IMR-90 (cell line): Measurements from ENCODE around the gene CENPN.

Experiments used
- ELK1 ChIP-seq: fragments of 150-350 bp; IDR thresholded peaks from 2 replicates; pipeline ENCODE4 v1.6.1; 2016; ENCODE audit warnings: low read depth, mild to moderate bottlenecking, low read length, moderate library complexity, borderline replicate concordance
- POLR2A ChIP-seq: IDR thresholded peaks from 2 replicates; pipeline ENCODE4 v1.6.1; 2012; ENCODE audit warnings: mild to moderate bottlenecking, low read depth, low read length
- RCOR1 ChIP-seq: IDR thresholded peaks from 2 replicates; pipeline ENCODE4 v1.6.1; 2012; ENCODE audit warnings: mild to moderate bottlenecking, low read length, improper control_type of control experiment; ENCODE audit not compliant: insufficient replicate concordance
- TF ChIP-seq, protein P1 (sequence below): conservative IDR thresholded peaks from 2 replicates; pipeline ENCODE4 v1.5.1; 2012; ENCODE audit warnings: mild to moderate bottlenecking, low read depth, low read length, improper control_type of control experiment
- TF ChIP-seq, protein P2 (sequence below): fragments of 150-350 bp; IDR thresholded peaks from 2 replicates; pipeline ENCODE4 v1.6.1; 2017; ENCODE audit warnings: mild to moderate bottlenecking, antibody characterized with exemption, low read length, low read depth

DNA sequence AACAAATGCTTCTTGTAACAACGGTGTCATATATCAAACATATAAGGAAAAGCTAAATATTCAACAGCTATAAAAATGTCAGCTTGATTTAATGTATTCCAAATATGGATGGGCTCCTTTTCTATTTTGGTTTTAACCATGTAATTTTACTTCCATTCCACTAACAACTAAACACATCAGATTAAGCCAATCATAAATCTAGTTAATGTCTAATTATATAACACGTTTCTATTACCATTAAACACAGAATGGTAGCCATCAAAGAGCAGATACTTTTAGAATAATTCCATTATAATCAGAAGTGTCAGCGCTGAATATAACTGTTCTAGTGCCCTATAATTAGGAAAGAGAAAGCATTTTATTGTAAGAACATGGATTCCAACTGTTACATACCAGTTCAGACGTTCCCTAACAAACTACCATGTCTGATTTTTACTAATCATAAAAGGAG lies 10.3 kb upstream of the CENPN start:
- TF ChIP-seq, protein P1, sequence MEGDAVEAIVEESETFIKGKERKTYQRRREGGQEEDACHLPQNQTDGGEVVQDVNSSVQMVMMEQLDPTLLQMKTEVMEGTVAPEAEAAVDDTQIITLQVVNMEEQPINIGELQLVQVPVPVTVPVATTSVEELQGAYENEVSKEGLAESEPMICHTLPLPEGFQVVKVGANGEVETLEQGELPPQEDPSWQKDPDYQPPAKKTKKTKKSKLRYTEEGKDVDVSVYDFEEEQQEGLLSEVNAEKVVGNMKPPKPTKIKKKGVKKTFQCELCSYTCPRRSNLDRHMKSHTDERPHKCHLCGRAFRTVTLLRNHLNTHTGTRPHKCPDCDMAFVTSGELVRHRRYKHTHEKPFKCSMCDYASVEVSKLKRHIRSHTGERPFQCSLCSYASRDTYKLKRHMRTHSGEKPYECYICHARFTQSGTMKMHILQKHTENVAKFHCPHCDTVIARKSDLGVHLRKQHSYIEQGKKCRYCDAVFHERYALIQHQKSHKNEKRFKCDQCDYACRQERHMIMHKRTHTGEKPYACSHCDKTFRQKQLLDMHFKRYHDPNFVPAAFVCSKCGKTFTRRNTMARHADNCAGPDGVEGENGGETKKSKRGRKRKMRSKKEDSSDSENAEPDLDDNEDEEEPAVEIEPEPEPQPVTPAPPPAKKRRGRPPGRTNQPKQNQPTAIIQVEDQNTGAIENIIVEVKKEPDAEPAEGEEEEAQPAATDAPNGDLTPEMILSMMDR, result no peak
- no peak for TF ChIP-seq ELK1
- TF ChIP-seq POLR2A, result no peak
- TF ChIP-seq, protein P2, sequence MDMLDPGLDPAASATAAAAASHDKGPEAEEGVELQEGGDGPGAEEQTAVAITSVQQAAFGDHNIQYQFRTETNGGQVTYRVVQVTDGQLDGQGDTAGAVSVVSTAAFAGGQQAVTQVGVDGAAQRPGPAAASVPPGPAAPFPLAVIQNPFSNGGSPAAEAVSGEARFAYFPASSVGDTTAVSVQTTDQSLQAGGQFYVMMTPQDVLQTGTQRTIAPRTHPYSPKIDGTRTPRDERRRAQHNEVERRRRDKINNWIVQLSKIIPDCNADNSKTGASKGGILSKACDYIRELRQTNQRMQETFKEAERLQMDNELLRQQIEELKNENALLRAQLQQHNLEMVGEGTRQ, result no peak
- TF ChIP-seq RCOR1, result no peak
